Stimulated activated CD4-positive, alpha-beta T cell treated with anti-CD3 and anti-CD28 coated beads, Interleukin-1b, Interleukin-23, amount 100 ng/mL, for 4 hours (primary cell): ENCODE measurements around the gene UTF1.
"Not testable (repeated sequence)": the region's sequence is repeated elsewhere in the genome, so short reads cannot be mapped to it uniquely, and the experiment has no call there.

Source experiments
- DNase-seq, 2 donors: peaks; one replicate each; pipeline ENCODE4 v3.0.0-alpha.2; 2020; ENCODE audit warnings: low read depth in 2 of 2

Gene UTF1

DNA sequence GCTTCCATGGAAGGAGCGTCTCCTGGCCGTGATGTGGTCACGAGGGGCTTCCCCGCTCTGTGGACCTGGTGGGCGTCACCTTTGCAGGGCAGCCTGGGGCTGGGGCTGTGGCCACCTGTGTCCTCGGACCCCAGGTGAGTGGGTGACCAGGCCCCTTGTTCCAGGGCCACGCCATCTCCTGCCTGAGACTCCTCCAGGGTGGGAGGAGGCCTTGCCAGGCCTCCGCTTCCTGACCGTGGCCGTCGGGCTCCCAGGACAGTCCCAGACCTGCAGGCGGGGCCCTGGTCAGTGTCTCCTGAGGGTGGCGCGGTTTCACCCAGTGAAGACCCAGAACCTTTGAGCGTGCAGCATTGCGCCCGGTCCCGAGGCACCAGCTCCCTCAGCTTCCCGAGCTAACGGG lies 20.4 kb upstream of the UTF1 start:
- no peak for DNase-seq

DNA sequence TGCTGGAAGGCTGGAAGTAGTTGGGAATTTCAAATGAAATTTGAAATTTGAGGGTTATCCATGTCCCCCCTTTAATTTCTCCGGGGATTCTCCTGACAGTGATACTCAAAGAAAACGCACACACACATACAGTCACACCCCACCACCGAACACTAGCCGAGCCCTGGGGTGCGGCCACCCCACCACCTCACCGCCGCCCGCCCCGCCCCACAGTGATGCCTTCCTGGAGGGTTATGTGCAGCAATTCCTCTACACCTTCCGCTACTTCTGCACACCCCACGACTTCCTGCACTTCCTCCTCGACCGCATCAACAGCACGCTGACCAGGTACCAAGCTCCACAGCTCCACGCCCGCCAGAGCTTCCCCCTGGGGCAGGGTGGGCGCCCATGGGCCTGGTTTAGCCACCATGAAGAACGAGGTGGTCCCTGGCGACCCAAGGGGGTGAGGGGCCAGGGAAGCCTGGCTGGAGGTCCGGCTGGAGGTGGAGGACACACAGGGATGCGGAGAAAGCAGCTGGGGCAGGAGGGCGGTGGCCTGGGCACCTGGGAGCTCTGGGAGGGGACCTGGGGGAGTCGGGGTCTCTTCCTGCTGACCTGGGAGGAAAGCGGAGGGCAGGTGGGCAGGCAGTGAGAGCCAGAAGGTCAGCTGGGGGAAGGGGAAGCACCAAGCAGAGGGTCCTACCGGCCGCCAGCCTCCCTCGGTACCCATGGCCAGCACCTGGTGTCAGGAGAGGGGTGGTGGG lies 19.4 kb upstream of the UTF1 start:
- DNase-seq, result no peak

DNA sequence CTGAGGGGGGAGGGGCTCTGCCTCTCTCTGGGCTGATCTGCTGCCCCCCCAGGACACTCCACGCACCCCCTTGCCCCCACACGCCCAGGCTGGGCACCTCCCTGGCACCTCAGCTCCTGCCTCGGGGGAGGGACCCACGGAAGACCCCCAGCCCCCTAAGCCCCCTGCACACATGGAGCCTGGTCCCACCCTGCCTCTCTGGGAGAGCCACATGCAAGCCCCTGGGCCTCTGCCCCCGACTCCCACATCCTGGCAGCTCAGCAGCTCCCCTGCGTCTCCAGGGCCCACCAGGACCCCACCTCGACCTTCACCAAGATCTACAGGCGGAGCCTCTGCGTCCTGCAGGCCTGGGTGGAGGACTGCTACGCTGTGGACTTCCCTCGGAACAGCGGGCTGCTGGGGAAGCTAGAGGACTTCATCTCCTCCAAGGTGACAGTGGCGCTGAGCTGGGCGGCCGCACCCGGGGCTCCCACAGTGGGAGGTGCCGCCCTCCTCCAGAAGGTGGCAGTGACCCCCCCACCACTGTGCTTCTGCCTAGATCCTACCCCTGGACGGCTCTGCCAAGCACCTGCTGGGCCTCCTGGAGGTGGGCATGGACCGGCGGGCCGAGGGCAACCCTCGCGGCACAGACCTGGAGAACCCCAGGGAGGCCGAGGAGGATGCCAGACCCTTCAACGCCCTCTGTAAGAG lies 18.7 kb upstream of the UTF1 start:
- DNase-seq, result no peak

DNA sequence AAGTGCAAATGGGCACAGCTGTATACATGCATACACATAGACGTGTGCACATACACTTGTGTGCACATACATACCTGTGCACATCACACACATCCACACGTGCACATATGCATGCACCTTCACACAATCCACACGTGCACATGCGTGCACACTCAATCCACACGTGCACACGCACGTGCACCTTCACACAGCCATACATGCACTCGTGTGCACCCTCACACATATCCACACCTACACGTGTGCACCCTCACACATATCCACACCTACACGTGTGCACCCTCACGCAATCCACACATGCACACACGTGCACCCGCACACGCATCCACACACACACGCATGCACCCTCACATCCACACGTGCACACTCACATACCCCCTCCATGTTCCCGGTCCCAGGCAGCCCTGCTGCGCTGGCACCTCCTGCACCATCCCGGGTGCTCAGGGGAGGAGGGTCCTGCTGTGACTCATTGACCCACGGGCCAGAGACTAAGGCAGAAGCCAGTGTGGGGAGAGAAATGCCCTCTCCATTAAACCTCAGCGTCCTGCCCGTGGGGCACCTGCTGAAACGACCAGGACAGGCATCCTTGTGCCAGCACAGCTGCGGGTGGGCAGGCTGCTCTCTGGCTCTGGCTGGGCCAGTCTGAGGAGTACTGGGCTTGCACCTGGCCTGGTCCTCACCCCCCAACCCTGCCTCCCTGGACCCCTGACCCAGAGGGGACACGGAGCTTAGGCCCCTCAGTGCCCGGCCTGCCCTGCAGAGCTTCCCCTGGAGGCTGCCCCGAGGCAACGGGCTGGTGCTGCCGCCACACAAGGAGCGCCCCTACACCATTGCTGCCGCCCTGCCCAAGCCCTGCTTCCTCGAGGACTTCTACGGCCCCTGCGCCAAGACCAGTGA lies 17.8 kb upstream of the UTF1 start:
- no peak for DNase-seq

- DNase-seq, result no peak
Measured at GRCh38 chr10:133212853-133213494, 17.0 kb upstream of the UTF1 start.

DNA sequence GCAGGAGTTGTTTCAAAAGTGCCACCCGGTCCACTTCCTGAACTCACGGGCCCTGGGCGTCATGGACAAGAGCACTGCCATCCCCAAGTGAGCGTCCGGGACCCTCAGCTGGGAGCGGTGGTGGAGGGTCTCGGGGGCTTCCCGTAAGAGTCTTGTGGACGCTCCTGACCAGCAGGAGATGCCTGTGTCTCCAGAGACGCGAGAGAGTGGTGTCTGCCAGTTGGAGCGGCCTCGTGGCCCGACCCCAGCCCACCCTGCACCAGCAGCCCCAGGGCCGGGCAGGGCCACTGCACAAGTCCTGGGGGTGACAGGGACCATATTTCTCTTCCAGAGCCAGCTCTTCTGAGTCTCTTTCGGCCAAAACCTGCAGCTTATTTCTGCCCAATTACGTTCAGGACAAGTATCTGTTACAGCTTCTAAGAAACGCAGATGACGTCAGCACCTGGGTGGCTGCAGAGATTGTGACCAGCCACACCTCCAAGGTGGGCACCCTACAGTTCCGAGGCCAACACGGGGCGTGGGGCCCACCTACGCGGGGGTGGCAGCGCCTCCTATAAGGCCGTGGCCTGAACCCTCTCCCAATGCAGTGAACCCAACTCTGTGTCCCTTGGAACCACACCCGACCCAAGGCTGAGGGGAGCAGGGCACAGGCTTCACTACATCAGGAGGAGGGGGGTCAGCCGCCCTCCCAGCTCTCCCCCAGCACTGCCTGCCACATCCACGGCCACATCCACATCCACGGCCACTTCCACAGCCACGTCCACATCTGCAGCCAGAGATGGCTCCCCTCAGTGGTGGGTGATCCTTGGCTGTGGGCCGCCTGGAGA lies 16.2 kb upstream of the UTF1 start:
- DNase-seq, result no peak

GRCh38 chr10:133214468-133215410 lies 15.3 kb upstream of the UTF1 start:
- no peak for DNase-seq

GRCh38 chr10:133215586-133215985 lies 14.4 kb upstream of the UTF1 start:
- DNase-seq, result no peak

GRCh38 chr10:133216776-133217175 lies 13.2 kb upstream of the UTF1 start:
- no peak for DNase-seq

DNA sequence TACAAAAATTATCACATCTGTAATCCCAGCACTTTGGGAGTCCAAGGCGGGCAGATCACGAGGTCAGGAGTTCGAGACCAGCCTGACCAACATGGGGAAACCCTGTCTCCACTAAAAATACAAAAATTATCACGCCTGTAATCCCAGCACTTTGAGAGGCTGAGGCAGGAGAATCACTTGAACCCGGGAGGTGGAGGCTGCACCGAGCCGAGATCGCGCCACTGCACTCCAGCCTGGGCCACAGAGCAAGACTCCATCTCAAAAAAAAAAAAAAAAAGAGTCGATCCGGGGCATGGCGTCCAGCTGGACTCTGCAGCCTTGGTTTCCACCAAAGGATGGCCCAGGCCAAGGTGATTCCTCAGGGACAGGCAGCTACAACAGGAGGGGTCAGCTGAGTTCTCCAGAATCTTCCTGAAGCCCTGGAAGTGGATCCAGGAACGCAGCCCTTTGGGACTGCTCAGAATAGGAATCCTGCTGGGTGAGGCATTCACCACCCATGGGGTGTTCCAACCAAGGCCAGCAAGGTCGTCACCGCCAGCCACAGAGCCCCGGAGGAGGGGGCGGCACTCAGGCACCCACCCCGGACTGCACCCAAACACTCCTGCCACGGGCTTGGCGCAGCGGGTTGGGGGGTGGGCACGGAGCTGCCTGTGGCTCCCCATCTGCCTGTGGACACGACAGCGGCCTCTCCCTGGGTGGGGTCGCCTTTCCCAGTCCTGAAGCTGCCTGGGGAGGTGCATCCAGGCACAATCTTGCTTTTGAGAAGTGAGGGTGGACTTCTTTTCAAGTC lies 12.0 kb upstream of the UTF1 start:
- DNase-seq, result no peak

GRCh38 chr10:133218891-133219290 lies 11.1 kb upstream of the UTF1 start:
- no peak for DNase-seq

DNA sequence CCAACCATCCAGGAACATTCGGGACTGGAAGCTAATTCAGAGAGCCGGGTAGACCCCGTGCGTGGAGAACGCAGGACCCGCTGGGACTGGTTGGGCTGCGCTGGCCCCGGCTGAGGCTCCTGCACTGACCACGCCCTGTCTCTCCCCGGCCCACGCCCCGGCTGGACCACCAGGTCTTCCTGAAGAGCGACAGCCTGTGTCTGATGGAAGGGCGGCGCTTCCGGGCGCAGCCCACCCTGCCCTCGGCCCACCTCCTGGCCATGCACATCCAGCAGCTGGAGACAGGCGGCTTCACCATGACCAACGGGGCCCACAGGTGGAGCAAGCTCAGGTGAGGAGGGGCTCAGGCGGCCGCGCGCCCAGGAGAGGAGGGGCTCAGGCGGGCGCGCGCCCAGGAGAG lies 10.2 kb upstream of the UTF1 start:
- no peak for DNase-seq

DNA sequence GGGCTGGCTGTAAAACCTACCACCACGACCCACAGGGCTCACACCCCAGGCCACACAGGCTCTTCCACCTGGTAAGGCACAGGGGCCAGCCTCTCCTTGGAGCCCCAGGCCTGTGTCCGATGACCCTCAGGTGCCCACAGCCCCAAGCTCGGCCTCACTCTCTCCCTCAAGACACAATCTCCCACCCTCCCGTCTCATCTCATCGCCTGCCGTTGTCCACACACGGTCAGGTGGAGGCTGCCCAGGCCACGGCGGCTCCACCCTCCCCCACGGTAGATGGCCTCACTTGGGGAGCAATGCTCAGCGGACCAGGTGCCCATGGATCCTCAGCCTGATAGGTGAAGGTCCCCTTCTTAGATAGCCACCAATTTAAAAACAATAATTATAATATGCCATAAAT lies 8.7 kb upstream of the UTF1 start:
- no peak for DNase-seq

GRCh38 chr10:133221756-133222155 lies 8.3 kb upstream of the UTF1 start:
- not testable (repeated sequence) for DNase-seq

- DNase-seq, result no peak
Measured at GRCh38 chr10:133224076-133224475, 5.9 kb upstream of the UTF1 start.

- no peak for DNase-seq
Measured at GRCh38 chr10:133224756-133225372, 5.2 kb upstream of the UTF1 start.

DNA sequence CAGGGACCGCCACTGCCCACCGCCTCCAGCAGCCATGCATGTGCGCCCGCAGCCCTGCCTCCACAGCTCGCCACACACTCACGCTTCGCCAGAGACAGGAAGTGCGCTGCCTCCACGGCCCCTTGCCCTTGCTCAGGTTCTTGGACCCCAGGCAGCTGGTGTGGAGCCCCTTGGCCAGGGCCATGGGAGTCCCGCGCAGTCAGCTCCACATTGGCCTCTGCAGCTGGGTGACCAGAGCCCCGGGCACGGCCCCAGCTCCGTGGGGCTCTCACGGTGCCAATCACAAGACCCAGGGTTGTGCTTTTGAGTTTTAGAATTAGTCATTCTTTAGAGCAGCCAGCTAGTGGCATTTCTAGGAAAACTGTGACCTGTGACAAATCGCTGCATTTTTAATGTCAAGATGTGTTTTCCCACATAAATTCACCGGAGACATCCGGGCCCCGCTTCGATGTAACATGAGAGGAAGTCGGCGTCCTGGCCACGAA lies 4.3 kb upstream of the UTF1 start:
- no peak for DNase-seq

DNA sequence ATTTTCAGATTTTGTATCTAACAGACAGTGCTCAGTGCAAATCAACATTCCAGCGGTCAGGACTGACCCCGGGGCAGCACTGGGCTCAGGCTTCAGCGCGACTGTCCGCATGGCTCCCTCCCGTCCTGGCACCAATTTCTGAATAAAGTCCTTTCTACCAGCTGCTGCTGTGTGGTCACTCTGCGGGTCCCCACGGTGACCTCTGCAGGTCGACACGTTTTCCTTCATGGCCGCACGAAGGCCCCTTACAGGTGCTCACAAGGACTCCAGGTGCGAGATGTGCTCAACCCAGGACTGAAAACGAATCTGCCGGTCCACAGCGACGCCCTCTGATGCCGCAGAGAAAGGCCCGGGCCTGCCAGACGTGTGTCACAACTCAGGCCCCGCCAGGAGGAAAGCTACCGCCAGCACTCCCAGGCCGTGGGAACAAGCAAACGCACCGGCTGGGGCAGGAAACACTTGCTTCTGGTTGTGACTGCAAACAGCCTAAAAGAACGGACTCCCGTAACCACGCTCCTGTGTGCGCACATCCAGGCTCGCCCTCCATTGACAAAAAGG lies 3.7 kb upstream of the UTF1 start:
- DNase-seq, result no peak
